A549 (cell line): Measurements from ENCODE around the gene SYP. TPM values are rescaled to one million over a fixed set of nuclear protein-coding genes. Genes with fewer than 3 reads are reported as not detected.

Experiments used
- ATAC-seq, 2 experiments: fragments of 200-7000 bp in 1 of 2; fragments of >200 bp in 1 of 2; cut with Nextera tagmentation in 1 of 2; cut with Tn5 transposase in 1 of 2; 3 replicates each; pipeline versions ENCODE4 v1.8.0 to v1.9.1; 2018 to 2020; ENCODE audit warnings: mild to moderate bottlenecking in 1 of 2, moderate library complexity in 1 of 2
- CTCF ChIA-PET: fragments of 300-600 bp; sonication (Branson Sonifier 250); formaldehyde crosslinking; extraction: SDS; loops from one replicate; lab custom pipeline; 2021; ENCODE audit warnings: antibody characterized with exemption, inconsistent platforms; lab: Yijun Ruan, JAX
- POLR2A ChIA-PET: fragments of 350-600 bp; formaldehyde crosslinking; extraction: SDS; loops from one replicate; lab custom pipeline; 2021; ENCODE audit warnings: antibody characterized with exemption, inconsistent platforms; lab: Yijun Ruan, JAX
- DNase-seq, 2 experiments: peaks; one replicate each; pipeline versions ENCODE4 v3.0.0 to v3.0.0-alpha.2; 2011 to 2016; ENCODE audit warnings: low read depth in 1 of 2, low spot score in 1 of 2
- FAIRE-seq: peaks from 2 replicates; lab custom pipeline; 2011; peaks lifted over from hg19 to GRCh38; lab: Jason Lieb, UNC
- H3K27ac ChIP-seq, 2 experiments: fragments of >200 bp; sonication (Bioruptor Twin); formaldehyde crosslinking; 3 replicates each; pipeline ENCODE4 v1.5.1; 2016 to 2017
- H3K4me1 ChIP-seq: fragments of >200 bp; sonication (Bioruptor Twin); formaldehyde crosslinking; 3 replicates; pipeline ENCODE4 v1.6.1; 2016
- H3K4me2 ChIP-seq: fragments of >200 bp; sonication (Bioruptor Twin); formaldehyde crosslinking; 3 replicates; pipeline ENCODE4 v1.6.1; 2016
- H3K4me3 ChIP-seq: fragments of >200 bp; sonication (Bioruptor Twin); formaldehyde crosslinking; 3 replicates; pipeline ENCODE4 v1.5.1; 2016
- H3K9me3 ChIP-seq: fragments of >200 bp; sonication (Bioruptor Twin); formaldehyde crosslinking; 3 replicates; pipeline ENCODE4 v1.6.1; 2016
- CEBPB ChIP-seq, 2 experiments: fragments of >200 bp in 1 of 2; sonication (Bioruptor Twin) in 1 of 2; formaldehyde crosslinking in 1 of 2; IDR thresholded peaks; 2 replicates each; pipeline ENCODE4 v1.6.1; 2012 to 2016
- CHD4 ChIP-seq: fragments of 200-600 bp; sonication (generic); IDR thresholded peaks from 2 replicates; pipeline ENCODE4 v1.6.1; 2016; ENCODE audit warnings: antibody characterized with exemption, mild to moderate bottlenecking, borderline replicate concordance
- CTCF ChIP-seq: fragments of >200 bp; sonication (Bioruptor Twin); formaldehyde crosslinking; IDR thresholded peaks from 3 replicates; pipeline ENCODE4 v1.5.1; 2016
- EHF ChIP-seq: fragments of 250-450 bp; sonication (Bioruptor Pico); IDR thresholded peaks from 2 replicates; pipeline ENCODE4 v1.5.0; 2020; ENCODE audit warnings: mild to moderate bottlenecking
- EHMT2 ChIP-seq: fragments of 200-600 bp; sonication (generic); IDR thresholded peaks from 2 replicates; pipeline ENCODE4 v1.6.1; 2016; ENCODE audit warnings: antibody characterized with exemption, low read depth, mild to moderate bottlenecking, moderate library complexity
- ESRRA ChIP-seq: fragments of 150-350 bp; IDR thresholded peaks from 2 replicates; pipeline ENCODE4 v1.6.1; 2014; ENCODE audit warnings: mild to moderate bottlenecking, low read length, borderline replicate concordance
- FOSB ChIP-seq: fragments of 250-450 bp; sonication (Bioruptor Pico); IDR thresholded peaks from 2 replicates; pipeline ENCODE4 v1.5.0; 2020; ENCODE audit warnings: mild to moderate bottlenecking, moderate library complexity
- GATA3 ChIP-seq: IDR thresholded peaks from 2 replicates; pipeline ENCODE4 v1.6.1; 2012; ENCODE audit warnings: borderline replicate concordance
- HDAC2 ChIP-seq: fragments of 200-600 bp; sonication (generic); IDR thresholded peaks from 2 replicates; pipeline ENCODE4 v1.6.1; 2016
- HMGXB4 ChIP-seq: fragments of 250-450 bp; sonication (Bioruptor Pico); IDR thresholded peaks from 2 replicates; pipeline ENCODE4 v1.5.0; 2021; ENCODE audit warnings: mild to moderate bottlenecking, moderate library complexity, borderline replicate concordance
- HOXB13 ChIP-seq: fragments of 250-450 bp; sonication (Bioruptor Pico); IDR thresholded peaks from 2 replicates; pipeline ENCODE4 v1.5.0; 2020; ENCODE audit warnings: low read depth, mild to moderate bottlenecking, moderate library complexity
- HOXB5 ChIP-seq: fragments of 250-450 bp; sonication (Bioruptor Pico); IDR thresholded peaks from 2 replicates; pipeline ENCODE4 v1.5.0; 2020; ENCODE audit warnings: mild to moderate bottlenecking, moderate library complexity
- MAX ChIP-seq: IDR thresholded peaks from 2 replicates; pipeline ENCODE4 v1.6.1; 2012
- MYC ChIP-seq: IDR thresholded peaks from 2 replicates; pipeline ENCODE4 v1.6.1; 2012; ENCODE audit warnings: mild to moderate bottlenecking, inconsistent platforms, low read length, improper control_type of control experiment, borderline replicate concordance
- NPAS2 ChIP-seq: fragments of 250-450 bp; sonication (Bioruptor Pico); IDR thresholded peaks from 2 replicates; pipeline ENCODE4 v1.8.0; 2022; ENCODE audit warnings: mild to moderate bottlenecking, moderate library complexity, borderline replicate concordance
- PHF8 ChIP-seq: fragments of 200-600 bp; sonication (generic); IDR thresholded peaks from 2 replicates; pipeline ENCODE4 v1.6.1; 2016; ENCODE audit warnings: low read depth, mild to moderate bottlenecking, antibody characterized with exemption, moderate library complexity, borderline replicate concordance
- POLR2A ChIP-seq: IDR thresholded peaks from 2 replicates; pipeline ENCODE4 v1.6.1; 2012; ENCODE audit warnings: mild to moderate bottlenecking, low read length
- RAD21 ChIP-seq, 2 experiments: fragments of >200 bp in 1 of 2; sonication (Bioruptor Twin) in 1 of 2; formaldehyde crosslinking in 1 of 2; IDR thresholded peaks in 1 of 2; conservative IDR thresholded peaks in 1 of 2; 2 replicates in 1 of 2; 3 replicates in 1 of 2; pipeline ENCODE4 v1.6.1; 2012 to 2018; ENCODE audit warnings: inconsistent platforms in 1 of 2
- RCOR1 ChIP-seq: fragments of 150-350 bp; IDR thresholded peaks from 2 replicates; pipeline ENCODE4 v1.6.1; 2014; ENCODE audit warnings: antibody characterized with exemption, low read length, low read depth
- RNF2 ChIP-seq: fragments of 200-600 bp; sonication (generic); IDR thresholded peaks from 2 replicates; pipeline ENCODE4 v1.6.1; 2016; ENCODE audit warnings: low read depth, mild to moderate bottlenecking, antibody characterized with exemption, moderate library complexity, borderline replicate concordance
- TP53 ChIP-seq: fragments of 250-450 bp; sonication (Bioruptor Pico); IDR thresholded peaks from 2 replicates; pipeline ENCODE4 v1.5.0; 2021; ENCODE audit warnings: mild to moderate bottlenecking, moderate library complexity
- WGBS: methylation state at CpG from one replicate; pipeline ENCODE4 v1.1.6; 2017; ENCODE audit errors: missing lambda C conversion rate; 5-methylcytosine and 5-hydroxymethylcytosine counted together
- polyA plus RNA-seq, 4 experiments: library from polyadenylated mRNA; depleted of rRNA in 3 of 4; stranded (reverse); fragments of >200 nt; fragmentation: RNase III in 1 of 4; extraction: RNeasy Plus Mini Kit Qiagen cat#74134 plus additional on column Dnase treatment in 1 of 4; gene quantifications; 2 replicates in 3 of 4; 3 replicates in 1 of 4; pipeline ENCODE4 v1.2.3, GENCODE V29; 2011 to 2017
- TF ChIP-seq, protein P1 (sequence below): fragments of >200 bp; sonication (Bioruptor Twin); formaldehyde crosslinking; IDR thresholded peaks from 3 replicates; pipeline ENCODE4 v1.6.1; 2016
- TF ChIP-seq, protein P2 (sequence below): fragments of 250-450 bp; sonication (Bioruptor Pico); IDR thresholded peaks from 2 replicates; pipeline ENCODE4 v1.5.0; 2020; ENCODE audit warnings: low read depth, mild to moderate bottlenecking, moderate library complexity
- TF ChIP-seq, protein P3 (sequence below): fragments of 150-350 bp; IDR thresholded peaks from 2 replicates; pipeline ENCODE4 v1.6.1; 2014; ENCODE audit warnings: low read depth, mild to moderate bottlenecking, low read length
- TF ChIP-seq, protein P4 (sequence below): IDR thresholded peaks from 2 replicates; pipeline ENCODE4 v1.6.1; 2012; ENCODE audit warnings: low read depth, borderline replicate concordance

SYP gene
- polyA plus RNA-seq, 2 of the 4 experiments (the other 2 are of a cell fraction), result 1.3 to 3.8 TPM

DNA sequence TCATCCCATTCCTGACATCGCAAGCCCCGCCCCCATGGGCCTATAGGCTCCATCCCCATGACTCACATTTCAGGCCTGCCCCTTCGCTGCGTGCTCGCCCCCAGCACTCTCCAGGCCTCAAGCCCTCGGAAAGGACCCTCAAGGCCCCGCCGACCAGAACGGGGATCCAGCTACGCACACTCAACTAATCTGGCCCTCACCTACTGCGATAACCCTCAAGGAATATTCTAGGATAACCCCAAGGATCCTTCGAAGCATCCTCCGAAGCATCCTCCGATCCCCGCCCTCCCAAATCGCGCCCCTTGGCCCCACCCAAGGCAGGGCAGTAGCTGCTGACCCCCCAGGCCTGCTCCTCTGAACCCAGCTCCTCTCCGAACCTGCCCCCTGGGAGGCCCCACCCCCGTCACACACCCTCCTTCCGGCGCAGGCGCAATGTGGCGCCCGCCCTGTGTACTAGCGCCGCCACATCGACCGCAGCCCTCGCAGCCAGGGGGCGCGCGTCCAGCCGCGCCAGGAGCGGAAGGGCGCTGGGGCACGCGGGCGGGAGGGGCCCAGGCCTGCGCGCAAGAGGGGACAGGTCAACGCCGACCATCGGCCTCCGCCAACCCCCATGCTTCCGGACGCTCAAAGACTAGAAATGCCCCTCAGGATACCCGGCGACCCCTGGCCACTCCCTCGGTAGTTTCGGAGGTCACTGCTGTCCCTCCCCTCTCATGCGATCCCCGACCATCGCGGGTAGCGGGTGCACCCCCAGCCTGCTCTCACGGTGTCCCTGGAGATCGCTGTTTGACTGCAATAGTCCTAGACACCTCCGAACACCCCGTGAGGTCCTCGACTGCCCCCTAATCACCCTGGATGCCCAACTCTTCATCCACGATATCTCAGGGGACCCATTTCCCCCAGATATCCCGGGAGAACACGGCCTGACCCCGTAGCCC lies 43.8 kb downstream of the SYP start (continued):
- TF ChIP-seq, protein P1, sequence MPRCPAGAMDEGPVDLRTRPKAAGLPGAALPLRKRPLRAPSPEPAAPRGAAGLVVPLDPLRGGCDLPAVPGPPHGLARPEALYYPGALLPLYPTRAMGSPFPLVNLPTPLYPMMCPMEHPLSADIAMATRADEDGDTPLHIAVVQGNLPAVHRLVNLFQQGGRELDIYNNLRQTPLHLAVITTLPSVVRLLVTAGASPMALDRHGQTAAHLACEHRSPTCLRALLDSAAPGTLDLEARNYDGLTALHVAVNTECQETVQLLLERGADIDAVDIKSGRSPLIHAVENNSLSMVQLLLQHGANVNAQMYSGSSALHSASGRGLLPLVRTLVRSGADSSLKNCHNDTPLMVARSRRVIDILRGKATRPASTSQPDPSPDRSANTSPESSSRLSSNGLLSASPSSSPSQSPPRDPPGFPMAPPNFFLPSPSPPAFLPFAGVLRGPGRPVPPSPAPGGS, result 0 out of 3 replicates have a peak, but pooled peaks have one; percentile 40
- TF ChIP-seq HMGXB4 (CRISPR knock-in tag) (no peak), RCOR1 (no peak), EHF (CRISPR knock-in tag) (peak; percentile 65; the same call in 1 of the 2 replicates), FOSB (CRISPR knock-in tag) (no peak), RNF2 (no peak), HDAC2 (no peak), HOXB13 (CRISPR knock-in tag) (no peak), GATA3 (no peak), TP53 (CRISPR knock-in tag) (no peak), CTCF (peak; percentile 78)
- TF ChIP-seq, protein P2, sequence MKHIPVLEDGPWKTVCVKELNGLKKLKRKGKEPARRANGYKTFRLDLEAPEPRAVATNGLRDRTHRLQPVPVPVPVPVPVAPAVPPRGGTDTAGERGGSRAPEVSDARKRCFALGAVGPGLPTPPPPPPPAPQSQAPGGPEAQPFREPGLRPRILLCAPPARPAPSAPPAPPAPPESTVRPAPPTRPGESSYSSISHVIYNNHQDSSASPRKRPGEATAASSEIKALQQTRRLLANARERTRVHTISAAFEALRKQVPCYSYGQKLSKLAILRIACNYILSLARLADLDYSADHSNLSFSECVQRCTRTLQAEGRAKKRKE (CRISPR knock-in tag), result peak; percentile 82; the same call in 1 of the 2 replicates
- TF ChIP-seq, protein P3, sequence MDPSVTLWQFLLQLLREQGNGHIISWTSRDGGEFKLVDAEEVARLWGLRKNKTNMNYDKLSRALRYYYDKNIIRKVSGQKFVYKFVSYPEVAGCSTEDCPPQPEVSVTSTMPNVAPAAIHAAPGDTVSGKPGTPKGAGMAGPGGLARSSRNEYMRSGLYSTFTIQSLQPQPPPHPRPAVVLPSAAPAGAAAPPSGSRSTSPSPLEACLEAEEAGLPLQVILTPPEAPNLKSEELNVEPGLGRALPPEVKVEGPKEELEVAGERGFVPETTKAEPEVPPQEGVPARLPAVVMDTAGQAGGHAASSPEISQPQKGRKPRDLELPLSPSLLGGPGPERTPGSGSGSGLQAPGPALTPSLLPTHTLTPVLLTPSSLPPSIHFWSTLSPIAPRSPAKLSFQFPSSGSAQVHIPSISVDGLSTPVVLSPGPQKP, result no peak
- TF ChIP-seq, protein P4, sequence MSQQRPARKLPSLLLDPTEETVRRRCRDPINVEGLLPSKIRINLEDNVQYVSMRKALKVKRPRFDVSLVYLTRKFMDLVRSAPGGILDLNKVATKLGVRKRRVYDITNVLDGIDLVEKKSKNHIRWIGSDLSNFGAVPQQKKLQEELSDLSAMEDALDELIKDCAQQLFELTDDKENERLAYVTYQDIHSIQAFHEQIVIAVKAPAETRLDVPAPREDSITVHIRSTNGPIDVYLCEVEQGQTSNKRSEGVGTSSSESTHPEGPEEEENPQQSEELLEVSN, result peak; percentile 83

DNA sequence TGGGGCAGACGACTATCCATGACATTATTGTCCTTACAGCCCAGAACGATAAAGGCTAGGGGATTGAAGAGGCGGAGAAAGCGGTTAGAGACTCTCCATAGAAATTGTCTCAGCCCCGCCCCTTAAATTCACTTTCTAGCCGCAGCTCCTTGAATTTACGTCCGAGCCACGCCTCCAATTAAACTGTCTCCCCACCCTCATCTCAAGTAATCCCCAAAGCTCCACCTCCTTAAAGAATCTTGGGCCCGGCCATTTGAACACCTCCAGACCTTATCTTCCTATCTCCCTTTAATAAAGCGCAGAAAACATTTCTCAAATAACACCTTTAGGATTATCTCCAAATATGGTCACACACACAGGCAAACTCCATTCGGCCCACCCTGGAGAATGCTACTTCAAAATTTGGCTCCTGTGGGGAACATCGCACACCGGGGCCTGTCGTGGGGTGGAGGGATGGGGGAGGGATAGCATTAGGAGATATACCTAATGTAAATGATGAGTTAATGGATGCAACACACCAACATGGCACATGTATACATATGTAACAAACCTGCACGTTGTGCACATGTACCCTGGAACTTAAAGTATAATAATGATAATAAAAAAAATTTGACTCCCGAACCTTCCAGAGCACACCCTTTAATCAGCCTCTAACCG lies 44.6 kb downstream of the SYP start:
- peak; percentile 60 to 88 for DNase-seq
- TF ChIP-seq RAD21 (conservative IDR thresholded peaks at IDR 0.05 in 1 of 2, IDR thresholded peaks at IDR 0.05 in 1 of 2), result no peak
- no peak for TF ChIP-seq HOXB5 (CRISPR knock-in tag)
- no peak; the same call in 1 of the 2 replicates for TF ChIP-seq MAX
- no peak for TF ChIP-seq GATA3
- TF ChIP-seq CEBPB (IDR thresholded peaks at IDR 0.05), result no peak
- no peak for TF ChIP-seq CHD4
- no peak for TF ChIP-seq EHMT2
- TF ChIP-seq MYC, result no peak
- peak; percentile 18; the same call in 1 of the 2 replicates for TF ChIP-seq PHF8
- no peak for TF ChIP-seq ESRRA
- TF ChIP-seq NPAS2 (CRISPR knock-in tag), result no peak
- TF ChIP-seq POLR2A, result no peak
- TF ChIP-seq, protein P1, result no peak

More for the DNA sequence above, 44.6 kb downstream of the SYP start:
- peaks cover 8% of the 10 kb centered on the region; the same call in 1 of the 3 replicates for H3K4me1 ChIP-seq
- FAIRE-seq (peak; percentile 13), ATAC-seq (peak; percentile 65 to 69)
- H3K4me3 ChIP-seq, result peak overlapping the region; percentile 63
- CTCF ChIA-PET, result interaction anchor here (0.6 to 3.2 kb wide), 27 partner anchors 9 to 524 kb away, joined by 3 to 54 read pairs (median 4); partner anchors contain the start of gene PLP2
- peak overlapping the region; percentile 97 to 99 for H3K27ac ChIP-seq
- no peaks in the 10 kb centered on the region for H3K9me3 ChIP-seq
- 5% methylated on average over 18 of the region's 18 CpGs for WGBS
- H3K4me2 ChIP-seq, result peak overlapping the region; percentile 78
- POLR2A ChIA-PET, result interaction anchor here (0.6 to 1.9 kb wide), 10 partner anchors 8 to 558 kb away, joined by 3 to 15 read pairs (median 6); partner anchors contain the start of genes CCDC22, PLP2, PQBP1 and TIMM17B
